ENCODE results near the gene FGFRL1.

Gene FGFRL1

GRCh38 chr4:1055721-1056590 is 44.5 kb downstream of the FGFRL1 start:
- peak; percentile 32 for DNase-seq

GRCh38 chr4:1056671-1057402 is 45.4 kb downstream of the FGFRL1 start:
- DNase-seq, result no peak

GRCh38 chr4:1057403-1057745 is 45.9 kb downstream of the FGFRL1 start:
- DNase-seq, result no peak

- DNase-seq, result no peak
Observed at GRCh38 chr4:1058198-1058996, 47.0 kb downstream of the FGFRL1 start.

DNA sequence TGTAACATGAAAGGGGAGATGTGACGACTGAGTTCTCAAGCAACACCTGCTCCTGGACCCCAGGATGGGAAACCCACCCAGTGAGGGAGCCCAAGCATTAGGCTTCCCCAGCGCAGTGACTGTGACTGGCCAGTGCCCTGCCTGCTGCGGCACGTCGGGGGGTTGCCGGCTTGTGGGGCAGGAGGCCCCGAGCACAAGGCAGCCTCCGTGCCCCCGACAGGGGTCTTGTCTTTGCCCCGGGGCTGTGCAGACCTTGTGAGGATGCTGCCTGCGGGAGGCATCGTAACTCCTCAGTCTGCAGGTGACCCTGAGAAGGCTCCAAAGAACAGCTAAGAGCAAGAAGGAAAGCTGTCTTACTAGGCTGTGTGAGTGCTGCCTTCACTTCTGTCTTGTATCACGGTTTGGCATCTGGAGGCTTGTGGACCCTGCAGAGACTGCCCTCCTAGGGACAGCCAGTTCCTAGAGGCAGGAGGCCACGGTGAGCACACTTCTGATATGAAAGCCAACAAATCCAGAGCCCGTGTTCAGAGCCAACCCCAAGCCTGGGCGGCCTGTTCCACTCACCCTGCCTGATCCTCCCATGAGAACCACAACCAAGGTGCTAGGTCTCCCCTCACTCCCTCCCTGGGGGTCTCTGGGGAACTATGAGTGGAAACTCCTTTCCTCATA is 47.7 kb downstream of the FGFRL1 start:
- DNase-seq, result no peak

DNA sequence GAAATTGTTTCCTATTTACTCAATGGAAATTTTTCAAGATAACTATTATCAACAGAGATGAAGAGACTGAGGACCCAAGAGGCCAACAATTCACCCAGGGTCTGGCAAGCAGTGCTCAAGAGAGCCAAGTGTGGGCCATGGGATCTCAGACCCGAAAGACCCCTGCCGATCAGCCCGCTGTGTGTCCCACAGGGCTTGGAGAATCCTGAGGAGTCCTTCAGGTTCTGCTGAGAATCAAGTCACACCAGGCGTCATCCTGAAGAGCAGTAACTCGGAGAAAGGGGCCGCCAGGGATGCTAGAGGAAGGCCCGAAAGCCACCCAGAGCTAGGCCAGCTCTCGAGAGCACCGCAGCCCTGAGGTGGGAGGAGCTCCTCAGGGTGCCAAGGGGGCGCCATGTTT is 48.7 kb downstream of the FGFRL1 start:
- no peak for DNase-seq

DNA sequence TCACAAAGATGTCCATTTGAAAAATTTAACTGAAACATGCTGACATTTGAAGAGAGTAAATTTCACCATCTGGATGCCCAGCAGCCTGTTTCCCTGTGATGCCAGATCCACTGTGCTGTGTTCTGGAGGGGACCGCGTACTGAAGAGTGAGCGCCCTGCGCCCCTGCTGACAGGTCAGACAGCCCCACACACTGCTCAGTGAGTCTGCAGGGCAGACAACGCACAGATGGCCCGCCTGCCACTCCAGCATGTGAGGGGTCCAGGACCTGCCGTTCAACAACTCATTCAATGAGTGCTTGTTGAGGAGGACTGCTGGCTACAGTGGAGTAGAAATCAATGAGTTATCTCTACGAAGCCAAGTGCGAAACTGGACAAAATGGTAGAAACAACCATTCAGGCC is 49.2 kb downstream of the FGFRL1 start:
- DNase-seq, result no peak

GRCh38 chr4:1061056-1061700 is 49.8 kb downstream of the FGFRL1 start:
- DNase-seq, result no peak

GRCh38 chr4:1061760-1062159 is 50.3 kb downstream of the FGFRL1 start:
- no peak for DNase-seq

GRCh38 chr4:1062419-1062818 is 51.0 kb downstream of the FGFRL1 start:
- no peak for DNase-seq

GRCh38 chr4:1065732-1066131 is 54.3 kb downstream of the FGFRL1 start:
- DNase-seq, result no peak

GRCh38 chr4:1069394-1069793 is 58.0 kb downstream of the FGFRL1 start:
- DNase-seq, result no peak

- DNase-seq, result peak; percentile 59
Observed at GRCh38 chr4:1072830-1073446, 61.5 kb downstream of the FGFRL1 start.

DNA sequence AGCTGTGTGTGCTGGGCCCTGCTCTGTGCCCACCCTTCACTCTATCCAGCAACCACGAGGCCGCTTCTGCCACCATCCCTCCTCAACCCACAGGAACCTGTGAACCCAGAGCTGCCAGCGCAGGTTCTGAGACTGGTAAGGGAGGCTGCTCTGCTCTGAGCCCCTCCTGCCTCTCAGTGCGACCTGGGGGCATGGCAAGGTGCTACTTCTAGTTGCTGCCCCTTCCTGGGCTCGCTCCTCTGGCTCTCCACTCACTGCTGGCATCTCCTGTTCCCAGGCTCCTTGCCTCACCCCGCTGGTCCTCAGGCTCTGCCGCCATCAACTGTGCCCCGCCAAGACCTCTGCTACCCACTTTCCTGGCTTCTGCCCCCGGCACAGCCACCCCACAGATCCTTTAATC is 62.7 kb downstream of the FGFRL1 start:
- no peak for DNase-seq

DNA sequence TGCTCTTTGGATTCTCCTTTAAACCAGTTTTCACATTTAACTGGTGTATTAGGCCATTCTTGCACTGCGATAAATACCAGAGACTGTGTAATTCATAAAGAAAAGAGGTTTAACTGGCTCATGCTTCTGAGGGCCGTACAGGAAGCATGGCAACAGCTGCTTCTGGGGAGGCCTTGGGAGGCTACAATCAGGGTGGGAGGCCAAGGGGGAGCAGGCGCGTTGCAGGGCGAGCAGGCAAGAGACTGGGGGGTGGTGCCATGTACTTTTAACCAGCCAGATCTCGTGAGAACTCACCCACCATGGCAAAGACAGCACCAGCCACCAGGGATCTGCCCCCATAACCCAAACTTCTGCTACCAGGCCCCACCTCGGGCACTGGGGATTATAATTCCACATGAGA is 63.8 kb downstream of the FGFRL1 start:
- no peak for DNase-seq

DNA sequence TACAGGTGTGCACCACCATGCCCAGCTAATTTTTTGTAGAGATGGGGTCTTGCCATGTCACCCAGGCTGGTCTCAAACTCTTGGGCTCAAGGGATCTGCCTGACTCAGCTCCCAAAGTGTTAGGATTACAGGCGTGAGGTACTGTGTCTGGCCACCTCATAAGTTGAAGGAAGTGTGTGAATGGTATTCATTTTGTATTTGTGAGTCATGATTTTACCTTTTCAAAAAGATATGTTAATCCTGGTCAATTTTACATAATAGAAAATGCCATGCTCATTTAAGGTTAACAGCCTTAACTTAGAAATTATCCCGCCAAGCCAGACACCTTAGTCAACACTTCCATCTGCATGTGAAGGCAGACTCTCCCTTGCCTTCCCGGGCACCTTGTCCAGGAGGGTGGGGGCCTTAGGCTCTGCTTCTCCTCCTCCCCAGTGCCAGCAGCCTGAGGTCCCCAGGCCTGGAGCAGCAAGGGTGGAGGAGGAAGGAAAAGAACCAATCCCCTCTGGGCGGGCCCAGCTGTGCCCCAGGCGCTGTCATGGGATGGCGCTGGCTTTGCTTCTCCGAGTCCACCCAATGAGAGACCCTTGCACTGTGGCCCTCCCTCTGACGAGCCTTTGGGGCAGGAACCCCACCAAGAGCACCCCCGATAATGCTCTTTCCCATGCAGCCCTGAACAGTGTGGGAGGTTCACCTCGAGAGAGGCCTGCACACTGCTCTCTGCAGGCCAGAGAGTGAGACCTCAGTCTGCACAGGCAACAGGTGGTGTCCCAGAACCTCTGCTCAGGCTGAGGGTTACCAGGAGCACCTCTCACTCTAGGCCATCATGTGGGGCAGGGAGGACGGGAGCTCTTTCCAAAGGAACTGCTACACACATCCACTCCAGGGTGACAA is 64.6 kb downstream of the FGFRL1 start:
- DNase-seq, result no peak

Measured in inflammatory macrophage treated with lipopolysaccharide for 4 hours (primary cell).